ENCODE results near the gene CDCP2.

The CDCP2 gene

GRCh38 chr1:54134295-54134694 lies 18.5 kb downstream of the CDCP2 start:
- TF ChIP-seq CTCF (IDR thresholded peaks at IDR 0.05; ENCODE audit: low read depth, low read length, missing control alignments) = no peak
- no peak for DNase-seq (ENCODE audit: low read depth)
- H3K4me3 ChIP-seq (ENCODE audit: low read depth, low read length) = no peak overlapping the region
- in situ Hi-C loops (cut with HindIII; ENCODE audit: low sequenced_read_pairs) = no loop called here

GRCh38 chr1:54132495-54132894 lies 20.3 kb downstream of the CDCP2 start:
- no peak for TF ChIP-seq CTCF (IDR thresholded peaks at IDR 0.05; ENCODE audit: low read depth, low read length, missing control alignments)
- no peak for DNase-seq (ENCODE audit: low read depth)
- in situ Hi-C loops (cut with HindIII; ENCODE audit: low sequenced_read_pairs) = no loop called here

GRCh38 chr1:54131419-54131818 lies 21.4 kb downstream of the CDCP2 start:
- no peak for DNase-seq (ENCODE audit: low read depth)
- in situ Hi-C loops (cut with HindIII; ENCODE audit: low sequenced_read_pairs) = no loop called here
- TF ChIP-seq CTCF (IDR thresholded peaks at IDR 0.05; ENCODE audit: low read depth, low read length, missing control alignments) = no peak
- H3K4me3 ChIP-seq (ENCODE audit: low read depth, low read length) = no peak overlapping the region

More at GRCh38 chr1:54132495-54132894, 20.3 kb downstream of the CDCP2 start:
- H3K4me3 ChIP-seq (ENCODE audit: low read depth, low read length) = no peak overlapping the region

GRCh38 chr1:54129858-54130257 lies 22.9 kb downstream of the CDCP2 start:
- H3K4me3 ChIP-seq (ENCODE audit: low read depth, low read length) = no peak overlapping the region
- TF ChIP-seq CTCF (IDR thresholded peaks at IDR 0.05; ENCODE audit: low read depth, low read length, missing control alignments) = no peak
- no peak for DNase-seq (ENCODE audit: low read depth)
- in situ Hi-C loops (cut with HindIII; ENCODE audit: low sequenced_read_pairs) = no loop called here

GRCh38 chr1:54127594-54128300 lies 25.1 kb downstream of the CDCP2 start:
- DNase-seq (ENCODE audit: low read depth) = no peak

GRCh38 chr1:54126271-54126815 lies 26.5 kb downstream of the CDCP2 start:
- in situ Hi-C loops (cut with HindIII; ENCODE audit: low sequenced_read_pairs) = no loop called here
- no peak for DNase-seq (ENCODE audit: low read depth)
- no peak for TF ChIP-seq CTCF (IDR thresholded peaks at IDR 0.05; ENCODE audit: low read depth, low read length, missing control alignments)
- no peak overlapping the region for H3K4me3 ChIP-seq (ENCODE audit: low read depth, low read length)

More at GRCh38 chr1:54127594-54128300, 25.1 kb downstream of the CDCP2 start:
- no peak overlapping the region for H3K4me3 ChIP-seq (ENCODE audit: low read depth, low read length)
- TF ChIP-seq CTCF (IDR thresholded peaks at IDR 0.05; ENCODE audit: low read depth, low read length, missing control alignments) = no peak
- in situ Hi-C loops (cut with HindIII; ENCODE audit: low sequenced_read_pairs) = no loop called here

All from astrocyte of the cerebellum (primary cell).